HG02884 (cell line): Measurements from ENCODE around the gene LKAAEAR1.
"Not testable (repeated sequence)": the region's sequence is repeated elsewhere in the genome, so short reads cannot be mapped to it uniquely, and the experiment has no call there.

Source experiments
- ATAC-seq: cut with Tn5 transposase; IDR thresholded peaks from one replicate; pipeline ENCODE4 v1.9.1; 2021; ENCODE audit warnings: mild to moderate bottlenecking, moderate library complexity; ENCODE audit not compliant: unreplicated experiment

Gene LKAAEAR1

DNA sequence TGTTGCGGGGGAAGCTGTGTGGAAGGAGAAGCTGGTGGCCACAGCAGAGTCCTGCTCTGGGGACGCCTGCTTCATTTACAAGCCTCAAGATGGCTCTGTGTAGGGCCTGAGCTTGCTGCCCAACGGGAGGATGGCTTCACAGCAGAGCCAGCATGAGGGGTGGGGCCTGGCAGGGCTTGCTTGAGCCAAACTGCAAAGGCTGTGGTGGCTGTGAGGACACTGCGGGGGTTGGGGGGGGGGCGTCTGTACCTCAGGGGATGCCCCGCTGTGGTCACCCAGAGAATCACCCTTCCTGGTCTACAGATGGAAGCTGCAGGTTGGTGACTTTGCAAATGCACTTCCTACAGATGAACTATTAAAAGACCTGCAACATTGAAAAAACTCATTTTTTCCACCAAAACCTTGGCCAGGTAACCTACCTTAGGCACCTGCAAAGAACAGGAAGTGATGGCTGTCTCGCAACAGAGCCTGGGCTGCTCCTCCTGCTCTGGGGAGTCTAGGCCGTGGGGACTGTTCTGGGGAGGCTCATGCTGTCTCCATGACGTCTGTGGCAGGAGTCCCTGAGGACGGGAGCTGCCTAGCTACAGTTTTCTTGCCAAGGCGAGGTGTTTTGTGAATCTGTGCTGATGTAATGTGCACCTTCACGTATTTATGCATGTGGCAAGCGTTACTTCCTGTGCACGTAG, 15.8 kb upstream of the LKAAEAR1 start:
- ATAC-seq = no peak

DNA sequence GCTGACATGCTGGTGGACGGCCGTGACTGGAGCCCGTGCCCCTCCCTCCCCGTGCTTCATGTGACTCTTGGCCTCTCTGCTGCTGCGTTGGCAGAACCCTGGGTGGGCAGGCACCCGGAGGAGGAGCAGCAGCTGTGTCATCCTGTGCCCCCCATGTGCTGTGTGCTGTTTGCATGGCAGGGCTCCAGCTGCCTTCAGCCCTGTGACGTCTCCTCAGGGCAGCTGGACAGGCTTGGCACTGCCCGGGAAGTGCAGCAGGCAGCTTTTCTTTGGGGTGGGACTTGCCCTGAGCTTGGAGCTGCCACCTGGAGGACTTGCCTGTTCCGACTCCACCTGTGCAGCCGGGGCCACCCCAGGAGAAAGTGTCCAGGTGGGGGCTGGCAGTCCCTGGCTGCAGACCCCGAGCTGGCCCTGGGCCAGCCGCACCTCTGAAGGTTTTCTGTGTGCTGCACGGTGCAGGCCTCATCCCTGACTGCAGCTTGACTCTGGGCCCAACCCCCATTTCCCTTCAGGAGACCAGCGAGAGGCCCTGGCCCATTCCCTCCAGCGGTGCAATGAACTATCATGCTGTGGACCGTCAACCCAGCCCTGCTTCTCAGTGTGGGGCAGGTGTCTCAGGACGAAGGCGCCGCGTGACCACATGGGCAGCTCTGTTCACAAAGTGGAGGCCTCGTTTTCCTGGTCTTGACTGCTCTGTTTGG, 15.0 kb upstream of the LKAAEAR1 start:
- no peak for ATAC-seq

DNA sequence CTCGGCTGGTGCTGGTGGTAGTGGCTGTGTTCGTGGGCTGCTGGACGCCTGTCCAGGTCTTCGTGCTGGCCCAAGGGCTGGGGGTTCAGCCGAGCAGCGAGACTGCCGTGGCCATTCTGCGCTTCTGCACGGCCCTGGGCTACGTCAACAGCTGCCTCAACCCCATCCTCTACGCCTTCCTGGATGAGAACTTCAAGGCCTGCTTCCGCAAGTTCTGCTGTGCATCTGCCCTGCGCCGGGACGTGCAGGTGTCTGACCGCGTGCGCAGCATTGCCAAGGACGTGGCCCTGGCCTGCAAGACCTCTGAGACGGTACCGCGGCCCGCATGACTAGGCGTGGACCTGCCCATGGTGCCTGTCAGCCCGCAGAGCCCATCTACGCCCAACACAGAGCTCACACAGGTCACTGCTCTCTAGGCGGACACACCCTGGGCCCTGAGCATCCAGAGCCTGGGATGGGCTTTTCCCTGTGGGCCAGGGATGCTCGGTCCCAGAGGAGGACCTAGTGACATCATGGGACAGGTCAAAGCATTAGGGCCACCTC, 14.3 kb upstream of the LKAAEAR1 start:
- no peak for ATAC-seq

DNA sequence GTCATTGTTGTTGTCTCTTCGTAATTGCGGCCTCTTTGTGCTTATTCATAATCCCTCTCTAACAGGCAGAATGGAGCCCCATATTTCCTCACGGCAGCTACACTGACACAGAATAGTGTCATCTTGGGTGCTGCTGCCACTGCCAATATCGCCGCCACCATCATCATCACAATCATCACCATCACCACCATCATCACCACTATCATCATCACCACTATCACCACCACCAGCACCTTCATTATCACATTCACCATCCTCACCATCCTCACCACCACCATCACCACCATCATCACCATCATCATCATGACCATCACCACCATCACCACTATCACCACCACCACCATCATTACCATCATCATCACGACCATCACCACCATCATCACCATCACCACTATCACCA, 12.3 kb upstream of the LKAAEAR1 start:
- no peak for ATAC-seq

DNA sequence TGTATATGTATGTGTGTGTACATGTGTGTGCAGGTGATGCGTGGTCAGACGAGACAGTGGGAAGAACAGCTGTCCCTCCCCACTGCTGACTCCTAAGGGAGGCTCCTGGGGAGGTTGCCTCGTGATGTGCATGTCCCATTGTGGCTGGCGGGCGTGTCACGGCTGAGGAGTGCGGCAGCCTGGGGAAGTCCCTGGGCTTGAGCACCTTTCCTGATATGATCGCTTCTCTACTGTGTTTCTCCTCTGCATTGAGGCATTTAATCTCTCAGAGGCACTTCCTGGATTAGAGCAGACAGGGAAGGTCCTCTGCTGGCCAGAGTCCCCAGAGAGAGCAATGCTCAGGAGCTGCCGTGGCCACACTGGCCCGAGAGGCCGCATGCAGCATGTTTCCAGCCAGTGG, 11.7 kb upstream of the LKAAEAR1 start:
- ATAC-seq = no peak

DNA sequence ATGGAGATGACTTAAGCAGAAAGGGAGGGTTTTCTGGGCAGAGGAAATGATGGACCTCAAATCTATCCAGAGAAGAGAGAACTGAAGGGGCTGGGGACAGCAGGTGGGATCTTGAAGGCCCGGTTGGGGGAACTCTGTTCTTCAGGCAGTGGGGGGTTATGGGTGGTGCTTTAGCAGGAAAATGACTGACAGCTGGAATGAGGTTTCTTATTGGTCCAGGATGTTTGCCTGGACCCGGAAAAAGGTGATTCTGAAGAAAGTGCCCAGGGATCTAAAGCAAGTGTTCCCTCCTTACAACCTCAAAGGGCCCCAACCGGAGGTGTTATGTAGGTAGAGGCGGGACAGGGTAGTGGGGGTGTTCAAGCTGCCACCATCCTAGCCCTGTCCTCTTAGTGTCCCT, 11.3 kb upstream of the LKAAEAR1 start:
- ATAC-seq = no peak

DNA sequence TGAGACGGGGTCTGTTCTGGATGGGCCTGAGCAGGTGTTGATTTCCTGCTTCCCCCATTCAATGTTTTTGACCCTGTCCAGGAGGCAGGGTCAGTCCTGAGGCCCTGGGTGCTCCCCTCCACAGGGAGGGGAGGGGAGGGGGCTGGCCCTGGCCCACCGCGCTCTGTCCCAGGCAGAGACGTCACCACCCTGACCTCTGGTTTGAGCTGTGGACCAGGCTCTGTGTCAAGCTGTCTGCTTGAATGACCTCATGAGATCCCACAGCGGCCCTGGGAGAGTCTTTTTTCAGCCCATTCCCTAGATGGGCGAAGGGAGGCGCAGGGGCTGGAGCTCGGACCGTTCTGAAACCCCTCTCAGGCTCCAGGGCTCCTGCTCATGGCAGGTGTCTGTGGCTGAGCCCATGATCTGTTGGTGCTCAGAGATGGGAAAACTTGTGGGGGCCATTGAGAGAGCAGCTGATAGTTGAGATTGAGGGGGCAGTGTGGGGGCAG, 8.9 kb upstream of the LKAAEAR1 start:
- ATAC-seq = no peak

DNA sequence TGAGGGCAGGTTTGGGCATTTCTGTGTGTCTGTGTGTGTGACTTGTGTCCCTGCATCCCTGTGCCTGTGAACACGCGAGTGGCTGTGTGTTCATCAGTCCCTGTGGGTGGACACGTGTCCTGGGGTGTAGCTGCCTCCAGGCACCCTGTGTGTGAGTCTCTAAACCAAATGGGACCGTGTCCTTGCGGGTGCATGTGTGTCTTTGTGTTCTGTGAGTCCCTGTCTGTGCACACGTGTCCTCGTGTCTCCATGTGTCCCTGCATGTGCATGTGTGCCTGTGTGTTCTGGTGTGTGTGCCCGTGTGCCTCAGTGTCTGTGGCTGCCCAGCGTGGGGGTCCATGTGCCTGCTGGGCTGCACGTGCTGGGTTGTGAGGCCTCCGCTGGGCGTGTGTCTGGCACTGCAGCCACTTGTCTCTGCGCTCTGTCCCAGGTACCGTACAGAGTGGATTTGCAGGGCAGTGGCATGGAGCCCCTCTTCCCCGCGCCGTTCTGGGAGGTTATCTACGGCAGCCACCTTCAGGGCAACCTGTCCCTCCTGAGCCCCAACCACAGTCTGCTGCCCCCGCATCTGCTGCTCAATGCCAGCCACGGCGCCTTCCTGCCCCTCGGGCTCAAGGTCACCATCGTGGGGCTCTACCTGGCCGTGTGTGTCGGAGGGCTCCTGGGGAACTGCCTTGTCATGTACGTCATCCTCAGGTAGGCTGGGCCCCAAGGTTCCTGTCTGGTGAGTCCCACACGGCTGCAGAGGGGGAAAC, 8.2 kb upstream of the LKAAEAR1 start:
- no peak for ATAC-seq

DNA sequence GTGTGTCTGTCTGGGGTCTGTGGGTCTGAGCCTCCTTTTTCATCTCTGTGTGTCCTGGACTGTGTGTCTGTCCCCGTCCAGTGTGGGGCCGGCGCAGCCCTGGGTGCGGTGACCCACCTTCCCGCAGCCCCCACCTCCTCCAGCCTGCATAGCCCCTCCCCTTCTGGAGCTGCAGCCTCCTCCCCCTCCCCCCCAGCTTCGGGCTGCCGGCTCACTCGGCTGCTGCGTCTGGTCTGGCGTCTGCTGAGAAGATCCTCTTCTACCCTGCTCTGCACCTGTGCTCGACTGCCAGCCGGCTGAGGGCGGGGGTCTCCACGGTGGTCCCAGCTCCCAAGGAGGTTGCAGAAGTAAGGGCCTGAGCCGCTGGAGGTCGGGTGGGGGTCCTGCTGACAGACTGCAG, 7.6 kb upstream of the LKAAEAR1 start:
- ATAC-seq = no peak

DNA sequence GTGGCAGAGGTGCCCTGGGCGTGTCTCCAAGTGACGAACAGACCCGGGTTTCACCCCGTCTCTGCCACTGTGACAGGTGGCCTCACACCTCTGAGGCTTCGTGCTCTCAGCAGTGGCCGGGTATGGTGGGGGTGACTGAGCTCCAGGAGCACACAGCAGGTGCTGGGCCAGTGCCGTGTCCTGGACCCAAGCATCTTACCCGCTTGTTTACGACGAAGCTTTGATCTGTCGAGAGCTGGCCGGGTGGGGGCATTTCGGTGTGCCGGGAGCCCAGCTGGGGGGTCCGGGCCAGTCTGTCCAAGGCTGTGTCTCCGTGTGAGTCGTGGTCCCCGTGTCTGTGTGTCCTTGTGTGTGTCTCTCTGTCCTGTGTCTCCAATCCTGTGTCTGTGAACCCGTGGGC, 7.1 kb upstream of the LKAAEAR1 start:
- no peak for ATAC-seq

DNA sequence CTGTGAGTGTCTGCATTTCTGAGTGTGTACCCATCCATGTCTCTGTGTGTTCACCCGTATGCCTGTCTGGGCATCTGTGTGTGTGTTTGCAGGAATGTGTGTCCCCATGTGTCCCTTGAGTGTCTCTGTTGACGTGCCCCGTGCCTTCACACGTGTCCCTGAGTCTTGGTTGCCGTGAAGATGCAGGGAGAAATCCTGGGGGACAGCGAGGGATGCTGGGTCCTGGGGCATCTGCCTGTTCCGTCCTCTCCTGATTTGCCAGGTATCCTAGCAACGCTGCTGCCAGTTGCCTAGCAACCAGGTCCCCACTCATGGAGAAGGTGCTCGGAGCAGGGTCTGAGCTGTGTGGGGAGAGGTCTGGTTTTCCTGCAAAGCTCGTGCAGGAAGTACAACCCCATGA, 6.0 kb upstream of the LKAAEAR1 start:
- ATAC-seq = no peak

DNA sequence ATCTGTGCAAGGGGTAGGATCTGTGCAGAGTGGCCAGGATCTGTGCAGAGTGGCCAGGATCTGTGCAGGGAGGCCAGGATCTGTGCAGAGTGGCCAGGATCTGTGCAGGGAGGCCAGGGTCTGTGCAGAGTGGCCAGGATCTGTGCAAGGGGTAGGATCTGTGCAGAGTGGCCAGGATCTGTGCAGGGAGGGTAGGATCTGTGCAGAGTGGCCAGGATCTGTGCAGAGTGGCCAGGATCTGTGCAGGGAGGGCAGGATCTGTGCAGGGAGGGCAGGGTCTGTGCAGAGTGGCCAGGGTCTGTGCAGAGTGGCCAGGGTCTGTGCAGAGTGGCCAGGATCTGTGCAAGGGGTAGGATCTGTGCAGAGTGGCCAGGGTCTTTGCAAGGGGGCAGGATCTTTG, 4.4 kb upstream of the LKAAEAR1 start:
- not testable (repeated sequence) for ATAC-seq

DNA sequence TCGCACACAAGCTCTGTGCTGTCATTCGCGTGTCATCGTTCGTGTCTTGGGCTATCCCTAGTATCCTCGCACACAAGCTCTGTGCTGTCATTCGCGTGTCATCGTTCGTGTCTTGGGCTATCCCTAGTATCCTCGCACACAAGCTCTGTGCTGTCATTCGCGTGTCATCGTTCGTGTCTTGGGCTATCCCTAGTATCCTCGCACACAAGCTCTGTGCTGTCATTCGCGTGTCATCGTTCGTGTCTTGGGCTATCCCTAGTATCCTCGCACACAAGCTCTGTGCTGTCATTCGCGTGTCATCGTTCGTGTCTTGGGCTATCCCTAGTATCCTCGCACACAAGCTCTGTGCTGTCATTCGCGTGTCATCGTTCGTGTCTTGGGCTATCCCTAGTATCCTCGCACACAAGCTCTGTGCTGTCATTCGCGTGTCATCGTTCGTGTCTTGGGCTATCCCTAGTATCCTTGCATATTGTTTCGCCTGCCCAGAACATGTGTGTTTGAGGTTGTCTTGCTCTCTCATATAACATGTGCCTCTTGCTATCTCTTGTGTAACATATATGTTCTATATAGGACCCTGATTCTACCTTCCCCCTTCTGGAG, 3.1 kb upstream of the LKAAEAR1 start:
- not testable (repeated sequence) for ATAC-seq

DNA sequence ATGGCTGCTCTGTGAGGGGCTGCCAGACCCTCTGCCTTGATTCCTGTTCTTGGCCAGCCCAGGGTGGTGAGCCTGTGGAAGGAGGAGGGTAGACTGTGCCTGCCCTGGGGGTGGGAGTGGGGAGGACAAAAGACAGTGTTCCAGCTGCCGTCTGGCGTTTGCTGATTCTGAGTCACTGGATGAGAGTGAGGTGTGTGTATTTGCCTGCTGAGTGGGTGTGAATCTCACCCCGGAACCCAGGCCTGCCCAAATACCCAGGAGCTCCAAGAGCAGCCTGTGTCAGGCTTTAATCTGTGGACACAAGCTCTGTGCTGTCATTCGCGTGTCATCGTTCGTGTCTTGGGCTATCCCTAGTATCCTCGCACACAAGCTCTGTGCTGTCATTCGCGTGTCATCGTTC, 2.6 kb upstream of the LKAAEAR1 start:
- ATAC-seq = no peak

DNA sequence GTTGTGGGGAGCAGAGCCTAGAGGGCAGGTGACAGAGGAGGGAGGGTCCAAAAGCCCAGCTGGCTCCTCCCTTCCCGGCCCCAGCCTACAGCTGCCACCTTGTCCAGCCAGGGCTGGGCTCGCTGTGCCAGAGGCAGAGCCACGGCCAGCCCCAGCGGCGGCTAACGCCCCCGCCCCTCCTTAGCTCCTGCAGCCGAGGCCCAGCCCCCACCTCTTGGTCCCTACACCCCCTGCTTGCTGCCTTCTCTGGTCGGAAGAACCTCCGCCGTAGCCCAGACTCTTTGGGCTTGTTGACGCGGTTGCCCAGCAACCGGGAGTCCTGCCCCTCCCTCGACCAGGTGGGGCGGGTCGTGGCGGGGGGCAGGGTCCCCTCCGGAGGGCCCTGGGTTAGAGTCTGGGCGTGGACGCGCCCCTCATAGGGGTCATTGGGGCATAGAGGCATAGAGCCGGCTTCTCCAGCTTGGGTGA, 521 bp upstream of the LKAAEAR1 start:
- no peak for ATAC-seq

DNA sequence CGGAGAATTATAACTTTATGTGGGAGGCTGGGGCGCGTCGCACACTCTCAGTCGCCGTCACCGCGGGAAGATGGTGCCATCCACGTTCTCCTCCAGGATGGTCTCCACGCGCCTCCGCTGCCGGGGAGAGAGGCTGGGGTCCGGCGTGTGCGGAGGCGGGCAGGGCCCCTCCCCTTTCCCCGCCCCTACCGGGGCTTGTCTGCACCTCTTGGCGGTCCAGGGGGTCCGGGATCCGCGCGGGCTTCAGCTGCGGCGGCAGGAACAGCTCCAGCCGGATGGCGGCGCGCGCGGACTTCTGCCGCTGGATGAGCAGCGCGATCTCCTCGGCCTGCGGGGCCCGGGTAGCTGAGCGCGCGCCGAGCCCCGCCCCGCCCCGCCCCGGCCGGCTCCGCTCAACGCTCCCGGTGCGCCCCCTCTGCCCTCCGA, 807 bp downstream of the LKAAEAR1 start:
- no peak for ATAC-seq

DNA sequence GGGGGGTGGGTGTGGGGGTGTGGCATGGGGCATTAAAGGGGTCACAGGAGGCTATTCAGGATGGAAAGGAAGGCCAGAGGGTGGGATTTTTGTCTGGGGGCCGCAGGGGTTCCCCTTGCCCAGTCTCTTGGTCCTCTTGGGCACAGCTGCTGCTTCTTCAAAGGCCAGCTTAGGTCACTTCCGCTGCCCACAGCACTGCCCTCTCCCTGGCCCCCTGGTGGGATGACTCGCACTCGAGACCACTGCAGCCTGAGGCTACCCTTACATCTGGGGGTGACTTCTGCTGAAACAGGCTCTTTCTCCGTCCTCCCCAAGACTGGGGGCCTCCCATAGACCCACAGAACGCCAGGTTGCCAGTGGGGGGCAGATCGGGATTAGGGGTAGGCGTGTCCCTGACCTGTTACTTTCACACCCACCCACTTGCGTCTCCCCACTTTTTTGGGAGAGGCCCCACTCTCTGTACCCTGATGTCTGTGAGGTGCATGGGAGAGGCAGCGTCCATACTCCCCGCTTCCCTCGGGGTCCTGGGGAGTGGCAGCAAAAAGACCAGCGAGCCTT, 1.3 kb downstream of the LKAAEAR1 start:
- no peak for ATAC-seq

DNA sequence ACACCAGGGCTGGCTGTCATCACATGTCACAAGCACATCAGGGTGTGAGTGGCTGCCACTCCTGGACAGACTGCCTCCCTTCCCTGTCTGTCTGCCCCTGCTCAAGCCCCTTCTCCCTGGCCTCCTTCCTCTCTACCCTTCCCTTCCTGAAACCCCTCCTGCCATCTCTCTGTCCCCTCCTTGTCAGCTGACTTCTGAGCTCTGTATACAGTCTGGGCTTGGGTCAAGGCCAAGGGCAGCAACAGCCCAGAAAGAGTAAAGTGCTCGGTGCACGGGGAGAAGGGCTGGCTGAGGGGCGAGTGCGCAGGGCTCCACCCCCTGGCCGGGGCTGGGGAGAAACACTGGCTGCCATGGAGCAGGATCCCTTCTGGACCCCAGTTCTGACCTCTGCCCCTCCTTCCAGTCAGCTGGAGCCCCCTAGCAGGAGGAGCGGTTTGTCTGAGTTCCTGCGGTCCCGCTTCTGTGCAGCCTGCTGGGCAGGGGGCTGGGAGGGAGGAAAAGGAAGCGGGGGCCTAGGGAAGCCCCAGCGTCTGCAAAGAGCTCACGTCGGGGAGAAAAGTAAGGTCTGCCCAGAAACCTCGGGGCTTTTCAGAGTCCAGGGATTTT, 2.0 kb downstream of the LKAAEAR1 start:
- no peak for ATAC-seq

DNA sequence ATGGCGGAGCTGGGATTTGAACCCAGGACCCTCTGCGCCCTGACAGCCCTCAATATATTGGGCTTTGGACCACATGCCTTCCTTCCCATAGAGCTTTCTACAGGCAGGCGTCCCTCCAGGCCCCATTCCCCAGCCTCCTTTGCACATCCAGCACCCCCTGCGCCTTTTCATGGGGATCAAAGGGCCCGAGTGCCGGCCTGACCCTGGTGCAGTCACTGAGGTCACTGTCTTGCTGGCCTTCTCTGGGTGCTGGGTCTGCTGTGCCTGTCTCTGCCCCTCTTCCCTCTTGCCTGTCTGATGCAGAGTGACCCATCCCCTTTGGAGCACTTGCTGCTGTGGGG, 2.6 kb downstream of the LKAAEAR1 start:
- ATAC-seq = no peak

DNA sequence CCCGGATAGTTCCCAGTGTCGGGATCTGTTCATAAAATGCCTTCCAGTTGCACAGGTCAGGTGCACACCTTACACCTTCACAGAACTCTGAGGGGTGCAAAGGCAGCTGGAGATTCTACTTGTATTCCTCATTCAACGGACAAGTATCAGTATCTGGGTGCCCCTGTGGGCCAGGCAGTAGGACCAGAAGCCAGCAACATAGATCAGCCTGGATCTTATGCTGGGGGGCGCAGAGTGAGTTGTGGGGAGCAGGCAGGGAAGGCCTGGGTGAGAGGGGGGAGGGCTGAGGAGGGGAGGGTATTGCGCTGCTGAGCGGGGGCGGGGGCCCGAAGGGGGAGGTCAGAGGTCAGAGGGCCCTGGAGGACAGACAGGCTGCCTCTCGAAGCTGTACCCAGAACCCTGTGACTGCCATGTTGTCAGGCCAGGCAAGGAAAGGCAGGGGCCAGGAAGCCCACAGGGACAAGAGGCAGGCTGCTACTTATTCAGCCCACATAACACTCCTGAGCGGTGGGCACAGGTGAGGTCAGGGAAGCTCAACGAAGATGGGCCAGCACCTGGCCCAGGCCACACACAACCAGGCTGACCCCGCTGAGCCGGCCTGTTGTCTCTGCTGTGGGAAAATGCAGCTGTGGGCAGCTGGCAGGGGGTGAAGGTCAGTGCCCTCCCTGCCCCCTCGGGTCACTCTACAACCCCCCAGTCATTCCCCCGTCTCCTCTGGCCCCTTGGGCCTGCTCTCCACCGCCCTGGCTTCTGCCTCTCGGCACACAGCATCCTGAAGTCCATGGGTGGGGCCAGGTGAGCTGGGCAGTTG, 3.2 kb downstream of the LKAAEAR1 start:
- no peak for ATAC-seq
